GM10847 (cell line): ENCODE data around the gene KDM4B.

Experiments used
- POLR2A ChIP-seq: IDR thresholded peaks from 2 replicates; pipeline ENCODE4 v1.6.1; 2011; ENCODE audit not compliant: insufficient read length; ENCODE audit errors: extremely low read depth

KDM4B gene

GRCh38 chr19:5147978-5148793 lies 179.3 kb downstream of the KDM4B start:
- TF ChIP-seq POLR2A: no peak

DNA sequence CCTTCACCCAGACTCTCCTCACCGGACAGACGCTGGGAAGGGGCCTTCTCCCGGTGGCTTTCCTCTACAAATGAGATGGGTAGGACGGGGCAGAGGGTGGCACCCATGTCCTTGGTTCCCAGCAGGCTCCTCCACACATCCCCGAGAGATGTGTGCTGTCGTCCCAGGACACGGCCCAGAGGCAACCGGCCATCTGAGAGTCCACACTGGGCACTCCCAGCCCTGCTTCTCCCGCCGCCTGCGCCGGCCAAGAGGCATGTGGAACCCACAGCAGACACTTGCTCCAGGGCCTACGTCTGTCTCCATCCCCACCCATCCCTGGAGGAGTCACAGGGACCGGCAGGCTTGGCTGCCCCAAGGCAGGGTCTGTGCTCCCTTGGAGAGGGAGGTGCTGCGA lies 179.9 kb downstream of the KDM4B start:
- no peak for TF ChIP-seq POLR2A

- TF ChIP-seq POLR2A: no peak
Observed at GRCh38 chr19:5149508-5149907, 180.6 kb downstream of the KDM4B start.

- no peak for TF ChIP-seq POLR2A
Observed at GRCh38 chr19:5149932-5150901, 181.3 kb downstream of the KDM4B start.

GRCh38 chr19:5150902-5151741 lies 182.2 kb downstream of the KDM4B start:
- no peak for TF ChIP-seq POLR2A

DNA sequence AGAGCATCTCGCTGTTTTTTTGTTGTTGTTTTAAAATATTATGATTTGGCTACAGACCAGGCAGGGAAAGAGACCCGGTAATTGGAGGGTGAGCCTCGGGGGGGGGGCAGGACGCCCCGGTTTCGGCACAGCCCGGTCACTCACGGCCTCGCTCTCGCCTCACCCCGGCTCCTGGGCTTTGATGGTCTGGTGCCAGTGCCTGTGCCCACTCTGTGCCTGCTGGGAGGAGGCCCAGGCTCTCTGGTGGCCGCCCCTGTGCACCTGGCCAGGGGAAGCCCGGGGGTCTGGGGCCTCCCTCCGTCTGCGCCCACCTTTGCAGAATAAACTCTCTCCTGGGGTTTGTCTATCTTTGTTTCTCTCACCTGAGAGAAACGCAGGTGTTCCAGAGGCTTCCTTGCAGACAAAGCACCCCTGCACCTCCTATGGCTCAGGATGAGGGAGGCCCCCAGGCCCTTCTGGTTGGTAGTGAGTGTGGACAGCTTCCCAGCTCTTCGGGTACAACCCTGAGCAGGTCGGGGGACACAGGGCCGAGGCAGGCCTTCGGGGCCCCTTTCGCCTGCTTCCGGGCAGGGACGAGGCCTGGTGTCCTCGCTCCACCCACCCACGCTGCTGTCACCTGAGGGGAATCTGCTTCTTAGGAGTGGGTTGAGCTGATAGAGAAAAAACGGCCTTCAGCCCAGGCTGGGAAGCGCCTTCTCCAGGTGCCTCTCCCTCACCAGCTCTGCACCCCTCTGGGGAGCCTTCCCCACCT lies 183.3 kb downstream of the KDM4B start:
- TF ChIP-seq POLR2A: no peak

GRCh38 chr19:5152767-5153532 lies 184.0 kb downstream of the KDM4B start:
- no peak for TF ChIP-seq POLR2A

GRCh38 chr19:5153601-5154128 lies 184.8 kb downstream of the KDM4B start:
- no peak for TF ChIP-seq POLR2A

DNA sequence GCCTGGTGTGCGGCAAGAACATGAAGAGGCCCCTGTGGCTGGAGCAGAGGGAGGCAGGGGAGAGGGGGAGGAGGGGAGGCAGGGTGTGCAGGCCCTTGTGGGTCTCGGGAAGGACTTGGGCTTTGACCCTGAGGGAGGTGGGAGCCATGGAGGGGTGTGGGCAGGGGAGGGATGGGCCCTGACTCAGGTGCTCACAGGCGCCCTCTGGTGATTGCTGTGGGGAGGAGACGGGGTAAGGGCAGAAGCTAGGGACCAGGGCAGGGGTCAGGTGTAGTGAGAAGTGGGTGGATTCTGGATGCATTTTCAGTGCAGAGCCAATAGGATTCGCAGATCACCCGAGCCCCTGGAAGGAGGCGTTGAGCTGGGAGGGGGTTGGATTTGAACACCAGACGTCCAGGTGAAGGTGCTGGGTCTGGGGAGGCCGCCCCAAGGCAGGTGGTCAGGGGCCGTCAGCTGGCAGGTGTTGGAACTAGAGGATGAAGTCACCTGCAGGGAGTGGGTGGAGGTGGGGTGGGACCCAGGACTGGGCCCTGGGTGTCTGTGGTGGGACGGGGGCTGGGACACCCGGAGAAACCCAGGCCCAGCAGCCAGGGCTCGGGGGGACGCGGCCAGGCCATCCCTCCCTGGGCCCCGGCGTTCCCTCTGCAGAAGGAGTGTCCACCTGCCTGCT lies 185.4 kb downstream of the KDM4B start:
- no peak for TF ChIP-seq POLR2A

- no peak for TF ChIP-seq POLR2A
Observed at GRCh38 chr19:5154799-5155426, 186.0 kb downstream of the KDM4B start.

GRCh38 chr19:5155586-5156210 lies 186.8 kb downstream of the KDM4B start:
- no peak for TF ChIP-seq POLR2A
